Islet precursor cell (in vitro differentiated cells): Measurements from ENCODE around the gene CMKLR1.

Experiments
- DNase-seq: peaks from one replicate; pipeline ENCODE4 v3.0.0-alpha.2; 2018

The CMKLR1 gene

GRCh38 chr12:108335349-108336119, 3.6 kb downstream of the CMKLR1 start:
- no peak for DNase-seq

- no peak for DNase-seq
Observed at GRCh38 chr12:108333898-108334699, 5.0 kb downstream of the CMKLR1 start.

GRCh38 chr12:108332791-108333382, 6.2 kb downstream of the CMKLR1 start:
- no peak for DNase-seq

- no peak for DNase-seq
Observed at GRCh38 chr12:108328420-108328819, 10.7 kb downstream of the CMKLR1 start.

DNA sequence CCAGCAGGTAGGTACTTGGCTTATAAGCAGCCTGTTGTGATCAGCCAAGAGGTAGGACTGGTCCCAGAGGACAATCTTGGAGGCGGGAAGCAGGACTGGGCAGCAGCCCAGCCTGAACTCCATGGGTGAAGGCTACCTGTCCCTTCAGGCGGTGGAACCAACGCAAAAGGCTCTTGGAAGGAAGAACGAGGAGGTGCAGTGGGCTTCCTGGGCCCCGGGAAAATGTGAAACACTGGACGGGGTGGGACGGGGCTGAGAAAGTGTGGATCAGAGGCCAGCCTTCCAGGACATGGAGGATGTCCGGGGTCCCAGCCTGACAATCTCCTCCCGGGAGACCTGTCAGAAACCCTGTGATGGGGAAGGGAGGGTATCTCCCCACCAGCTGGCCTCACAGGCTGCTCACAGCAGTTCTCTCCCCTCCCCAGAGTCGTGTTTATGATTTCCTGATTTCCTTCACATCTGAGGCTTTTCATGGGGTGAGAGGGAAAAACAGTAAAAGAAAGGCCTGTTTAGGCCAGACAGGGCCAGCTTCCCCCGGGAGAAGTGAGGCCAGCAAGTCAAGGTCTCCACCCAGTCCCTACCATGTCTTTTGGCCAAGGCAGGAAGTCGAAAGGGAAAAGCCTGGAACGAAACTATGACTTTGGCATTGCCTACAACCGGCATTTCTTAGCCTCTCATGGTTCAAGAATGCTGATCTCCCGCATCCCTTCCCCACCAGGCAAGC, 11.3 kb downstream of the CMKLR1 start:
- no peak for DNase-seq

DNA sequence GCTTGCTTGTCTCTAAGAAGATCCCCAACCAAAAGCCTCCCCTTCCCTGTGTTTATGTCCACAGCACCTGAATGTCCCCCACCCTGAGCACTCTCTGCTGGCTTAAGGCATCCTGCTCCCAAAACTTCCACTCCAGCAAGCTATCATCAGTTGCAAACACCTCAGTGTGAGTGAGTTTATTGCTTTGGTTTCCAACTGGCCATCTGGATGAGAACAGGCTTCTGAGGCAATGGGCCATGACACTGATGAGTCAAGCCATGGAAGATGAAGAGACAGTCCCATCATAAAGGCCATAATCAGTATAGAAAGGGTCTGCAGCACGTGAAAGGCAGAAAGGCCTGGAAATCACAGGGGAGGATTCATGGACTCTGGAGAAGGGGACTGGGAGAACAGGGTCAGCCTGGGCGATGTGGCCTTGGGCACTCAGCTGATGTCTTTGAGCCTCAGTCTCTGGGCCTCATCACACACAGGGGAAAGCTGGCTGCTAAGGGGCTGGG, 12.8 kb downstream of the CMKLR1 start:
- DNase-seq: no peak

DNA sequence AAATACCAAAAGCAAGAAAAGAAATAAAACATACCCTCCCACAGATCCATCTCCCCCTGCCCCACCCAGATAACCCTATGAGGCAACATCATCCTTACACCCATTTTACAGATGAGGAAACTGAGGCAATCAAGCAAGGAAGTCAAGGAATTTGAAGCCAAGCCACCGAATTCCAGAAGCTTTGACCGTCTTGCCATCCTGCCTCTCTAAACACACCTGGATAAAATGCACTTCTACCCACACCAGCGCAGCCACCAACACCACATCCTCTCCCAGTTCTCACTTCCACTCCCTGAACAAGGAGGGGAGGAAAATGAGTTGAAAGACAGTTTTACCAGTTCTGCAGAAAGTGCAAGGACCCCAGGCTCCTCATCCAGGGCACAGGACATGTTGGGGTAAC, 13.6 kb downstream of the CMKLR1 start:
- DNase-seq: no peak

GRCh38 chr12:108325018-108325358, 14.1 kb downstream of the CMKLR1 start:
- peak; percentile 88 for DNase-seq

- no peak for DNase-seq
Observed at GRCh38 chr12:108324351-108325017, 14.6 kb downstream of the CMKLR1 start.

DNA sequence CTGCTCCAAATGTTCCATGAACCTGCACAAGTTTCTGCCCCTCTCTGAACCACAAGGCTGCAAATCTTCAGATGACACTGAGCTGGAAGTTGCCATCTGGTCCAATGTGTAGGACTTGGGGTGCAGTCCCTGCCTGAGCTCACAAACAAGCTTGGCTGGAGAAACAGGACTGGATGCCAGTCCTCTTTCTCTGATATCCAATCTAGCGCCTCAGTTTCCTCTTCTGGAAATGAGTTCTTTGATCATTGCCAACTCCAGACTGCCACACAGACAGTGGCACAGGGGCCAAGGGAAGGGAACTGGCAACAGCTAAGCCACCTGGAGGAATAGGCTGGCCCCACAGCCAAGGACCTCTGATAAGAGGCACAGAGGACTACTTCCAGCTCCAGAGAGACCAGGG, 15.5 kb downstream of the CMKLR1 start:
- DNase-seq: no peak

GRCh38 chr12:108322998-108323397, 16.1 kb downstream of the CMKLR1 start:
- DNase-seq: no peak

DNA sequence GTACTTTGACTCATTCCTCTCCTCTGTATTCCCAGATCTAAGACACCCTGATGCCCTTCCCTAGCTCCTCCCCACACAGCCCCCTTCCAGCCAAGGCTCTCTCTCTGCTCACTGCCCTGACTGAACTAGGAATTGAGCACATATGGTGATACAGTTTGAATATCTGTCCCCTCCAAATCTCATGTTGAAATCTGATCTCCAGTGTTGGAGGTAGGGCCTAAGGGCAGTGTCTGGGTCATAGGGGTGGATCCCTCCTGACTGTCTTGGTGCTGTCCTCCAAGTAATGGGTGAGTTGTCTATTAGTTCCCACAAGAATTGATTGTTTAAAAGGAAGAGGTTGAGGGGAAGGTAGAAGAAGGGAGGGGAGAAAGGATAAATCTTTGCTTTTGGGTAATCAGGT, 17.4 kb downstream of the CMKLR1 start:
- DNase-seq: no peak

DNA sequence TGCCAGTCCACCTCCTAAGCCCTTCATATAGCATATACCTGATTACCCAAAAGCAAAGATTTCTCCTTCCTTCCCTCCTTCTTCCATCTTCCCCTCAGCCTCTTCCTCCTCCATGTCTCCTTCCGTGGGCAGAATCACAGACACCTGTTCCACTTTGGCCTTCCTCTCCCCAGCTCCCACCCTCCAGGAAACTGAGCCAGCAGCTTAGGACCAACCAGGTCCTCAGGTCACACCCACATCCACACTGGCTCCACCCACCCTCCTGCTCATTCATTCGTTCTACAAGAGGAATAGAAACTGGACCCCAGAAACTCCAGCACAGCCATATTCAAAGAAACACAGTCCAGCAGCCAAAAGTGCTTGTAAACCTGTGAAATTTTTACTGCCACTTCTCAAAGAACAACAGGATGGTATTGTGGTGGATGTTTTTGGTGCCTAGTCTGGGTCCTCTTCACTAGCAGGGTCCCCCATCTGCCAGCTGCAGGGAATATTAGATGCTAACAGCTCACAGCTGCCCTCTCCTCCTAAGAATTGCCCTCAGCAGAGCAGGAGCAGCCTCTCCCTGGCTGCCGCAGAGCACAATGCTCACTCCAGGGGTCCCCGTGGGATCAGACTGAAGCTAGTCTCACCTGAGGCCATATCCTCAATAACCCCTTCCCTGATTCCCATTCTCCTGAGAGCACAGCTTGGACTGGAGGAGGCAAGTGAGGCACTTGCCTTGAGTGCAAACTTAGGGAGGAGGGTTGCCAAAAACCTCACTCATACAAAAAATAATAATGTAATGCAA, 18.4 kb downstream of the CMKLR1 start:
- no peak for DNase-seq

GRCh38 chr12:108319277-108320234, 19.6 kb downstream of the CMKLR1 start:
- no peak for DNase-seq

- DNase-seq: no peak
Observed at GRCh38 chr12:108318472-108319275, 20.4 kb downstream of the CMKLR1 start.

- no peak for DNase-seq
Observed at GRCh38 chr12:108317308-108318234, 21.5 kb downstream of the CMKLR1 start.

DNA sequence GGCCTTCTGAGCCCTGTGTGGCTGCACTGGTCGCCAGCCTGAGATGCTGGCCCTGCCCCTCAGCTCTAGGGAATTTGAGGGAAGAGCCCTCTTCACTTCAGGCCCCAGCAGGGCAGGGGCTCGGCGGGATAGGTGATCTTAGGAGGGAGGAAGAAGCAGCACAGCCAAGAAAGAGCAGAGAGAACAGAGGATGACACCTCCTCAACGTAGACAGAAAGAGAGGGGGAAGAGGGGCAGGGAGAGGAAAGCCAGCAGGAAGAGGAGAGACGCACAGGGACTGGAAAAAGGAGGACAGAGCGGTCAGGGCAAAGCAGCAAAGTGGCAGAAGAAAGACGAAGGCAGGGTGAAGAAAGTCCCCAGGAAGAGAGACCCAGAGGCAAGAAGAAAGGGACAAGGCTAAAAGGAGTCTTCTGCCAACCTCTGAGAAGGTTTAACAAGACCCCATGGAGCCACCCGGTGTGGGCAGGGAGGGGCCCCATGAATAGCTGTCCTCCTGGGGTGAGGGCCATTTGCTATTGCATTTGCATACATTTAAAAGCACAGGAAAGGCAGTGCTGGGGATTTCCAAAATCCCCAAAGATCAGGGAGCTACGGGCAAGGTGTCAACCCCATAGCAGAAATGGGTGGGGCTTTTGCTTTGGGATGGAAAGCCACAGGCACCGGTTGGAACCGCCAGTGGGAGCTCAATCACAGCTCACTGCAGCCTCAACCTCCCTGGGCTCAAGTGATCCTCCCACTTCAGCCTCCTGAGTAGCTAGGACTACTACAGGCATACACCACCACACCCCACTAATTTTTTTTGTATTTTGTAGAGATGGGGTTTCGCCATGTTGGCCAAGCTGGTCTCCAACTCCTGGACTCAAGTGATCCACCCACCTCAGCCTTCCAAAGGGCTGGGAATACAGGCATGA, 22.7 kb downstream of the CMKLR1 start:
- DNase-seq: no peak
